ENCODE measurements around the gene CACNG4. TPM values are rescaled to one million over a fixed set of nuclear protein-coding genes. Genes with fewer than 3 reads are reported as not detected.

The CACNG4 gene
- polyA plus RNA-seq, 1 experiment = 0.25 TPM

DNA sequence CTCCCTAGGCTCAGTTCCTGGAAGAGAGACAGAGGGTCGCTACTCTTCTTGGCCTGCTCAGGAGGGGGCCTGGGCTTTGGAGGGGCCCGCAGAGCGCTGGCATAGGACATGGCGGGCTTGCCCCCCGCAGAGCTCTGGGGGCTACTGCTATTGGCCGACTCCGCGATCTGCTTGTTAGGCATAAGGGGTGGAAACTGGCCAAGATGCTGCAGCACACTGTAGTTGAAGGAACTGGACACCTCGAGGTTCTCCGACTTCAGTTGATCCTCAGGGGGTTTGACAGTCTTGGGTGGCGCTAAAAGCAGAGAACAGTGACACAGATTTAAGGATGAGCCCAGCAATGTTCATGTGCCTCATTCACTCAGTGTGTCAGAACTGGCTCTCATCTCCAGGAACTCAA lies 113.8 kb downstream of the CACNG4 start:
- ChIA-PET CTCF (no interaction called here), POLR2A (no interaction called here)
- TF ChIP-seq, protein P1, sequence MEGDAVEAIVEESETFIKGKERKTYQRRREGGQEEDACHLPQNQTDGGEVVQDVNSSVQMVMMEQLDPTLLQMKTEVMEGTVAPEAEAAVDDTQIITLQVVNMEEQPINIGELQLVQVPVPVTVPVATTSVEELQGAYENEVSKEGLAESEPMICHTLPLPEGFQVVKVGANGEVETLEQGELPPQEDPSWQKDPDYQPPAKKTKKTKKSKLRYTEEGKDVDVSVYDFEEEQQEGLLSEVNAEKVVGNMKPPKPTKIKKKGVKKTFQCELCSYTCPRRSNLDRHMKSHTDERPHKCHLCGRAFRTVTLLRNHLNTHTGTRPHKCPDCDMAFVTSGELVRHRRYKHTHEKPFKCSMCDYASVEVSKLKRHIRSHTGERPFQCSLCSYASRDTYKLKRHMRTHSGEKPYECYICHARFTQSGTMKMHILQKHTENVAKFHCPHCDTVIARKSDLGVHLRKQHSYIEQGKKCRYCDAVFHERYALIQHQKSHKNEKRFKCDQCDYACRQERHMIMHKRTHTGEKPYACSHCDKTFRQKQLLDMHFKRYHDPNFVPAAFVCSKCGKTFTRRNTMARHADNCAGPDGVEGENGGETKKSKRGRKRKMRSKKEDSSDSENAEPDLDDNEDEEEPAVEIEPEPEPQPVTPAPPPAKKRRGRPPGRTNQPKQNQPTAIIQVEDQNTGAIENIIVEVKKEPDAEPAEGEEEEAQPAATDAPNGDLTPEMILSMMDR (IDR thresholded peaks at IDR 0.05; ENCODE audit: low read depth, low read length) = no peak
- no peak overlapping the region for H3K4me3 ChIP-seq (ENCODE audit: low read depth, low read length)
- H3K27ac ChIP-seq (ENCODE audit: low read depth, low read length) = no peak overlapping the region
- no peaks in the 10 kb centered on the region for H3K9me3 ChIP-seq (ENCODE audit: control insufficient read depth, insufficient read depth, low read length)
- no peaks in the 10 kb centered on the region for H3K27me3 ChIP-seq (ENCODE audit: control insufficient read depth, insufficient read depth, low read length)
- no peak for DNase-seq (ENCODE audit: low read depth, low spot score)

DNA sequence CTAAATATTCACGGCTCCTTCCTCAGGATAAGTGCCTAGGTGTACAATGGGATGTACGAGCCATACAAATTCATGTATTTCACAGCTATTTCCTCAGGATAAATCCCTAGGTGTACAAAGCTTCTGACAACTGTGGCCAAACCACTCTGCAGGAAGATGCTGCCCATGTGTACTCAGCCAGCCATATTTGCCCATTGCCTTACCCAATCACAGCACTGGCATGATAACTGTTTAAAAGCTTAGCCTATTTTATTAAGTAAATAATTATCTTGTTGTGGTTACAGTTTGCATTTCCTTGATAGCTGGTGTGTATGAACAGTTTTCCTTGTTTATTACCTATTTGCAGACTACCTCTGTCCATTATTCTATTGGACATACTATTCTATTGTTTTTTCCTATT lies 115.0 kb downstream of the CACNG4 start:
- H3K27ac ChIP-seq (ENCODE audit: low read depth, low read length) = no peak overlapping the region
- DNase-seq (ENCODE audit: low read depth, low spot score) = no peak
- no peak overlapping the region for H3K4me3 ChIP-seq (ENCODE audit: low read depth, low read length)
- no peaks in the 10 kb centered on the region for H3K9me3 ChIP-seq (ENCODE audit: control insufficient read depth, insufficient read depth, low read length)
- ChIA-PET CTCF (no interaction called here), POLR2A (no interaction called here)
- TF ChIP-seq, protein P1 (IDR thresholded peaks at IDR 0.05; ENCODE audit: low read depth, low read length) = no peak
- H3K27me3 ChIP-seq (ENCODE audit: control insufficient read depth, insufficient read depth, low read length) = no peaks in the 10 kb centered on the region

DNA sequence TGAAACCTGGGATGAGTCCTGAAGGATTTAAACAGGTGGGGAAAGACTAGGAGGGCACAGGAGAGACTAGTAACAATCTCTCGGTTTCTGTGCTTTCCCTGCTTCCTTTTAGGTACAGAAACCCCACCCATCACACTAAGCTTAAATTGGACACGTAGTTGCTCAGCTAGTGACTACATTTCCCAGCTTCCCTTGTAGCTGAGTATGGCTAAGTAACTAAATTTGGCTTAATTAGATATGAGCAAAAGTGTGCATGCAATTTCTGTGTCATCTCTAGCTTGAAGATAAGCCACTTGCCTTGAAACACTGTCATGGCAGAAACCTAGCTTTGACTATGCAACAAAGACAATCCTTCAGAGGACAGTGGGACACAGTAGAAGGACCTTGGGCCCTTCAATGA lies 116.3 kb downstream of the CACNG4 start:
- DNase-seq (ENCODE audit: low read depth, low spot score) = no peak
- POLR2A ChIA-PET = no interaction called here
- TF ChIP-seq, protein P1 (IDR thresholded peaks at IDR 0.05; ENCODE audit: low read depth, low read length) = no peak
- Histone ChIP-seq H3K27ac (ENCODE audit: low read depth, low read length) (no peak overlapping the region), H3K9me3 (ENCODE audit: control insufficient read depth, insufficient read depth, low read length) (no peaks in the 10 kb centered on the region), H3K27me3 (ENCODE audit: control insufficient read depth, insufficient read depth, low read length) (no peaks in the 10 kb centered on the region), H3K4me3 (ENCODE audit: low read depth, low read length) (no peak overlapping the region)
- CTCF ChIA-PET = no interaction called here

DNA sequence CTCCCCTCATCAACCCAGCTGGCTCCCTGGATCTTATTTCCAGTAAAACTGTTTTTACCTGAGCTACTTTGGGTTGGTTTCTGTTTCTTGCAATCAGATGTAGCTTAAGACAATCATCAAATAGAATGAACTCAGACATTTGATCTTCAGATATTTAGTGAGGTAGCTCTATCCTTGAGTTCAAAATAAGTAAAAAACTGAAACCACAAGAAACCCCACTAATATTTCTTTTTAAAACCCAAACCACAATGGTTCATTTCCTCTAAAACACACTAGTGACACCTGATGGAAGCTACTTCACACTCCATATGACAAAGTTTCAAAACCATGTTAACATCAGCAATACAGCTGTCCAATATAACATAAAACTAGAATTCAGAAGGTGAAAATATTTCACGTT lies 117.6 kb downstream of the CACNG4 start:
- H3K9me3 ChIP-seq (ENCODE audit: control insufficient read depth, insufficient read depth, low read length) = no peaks in the 10 kb centered on the region
- DNase-seq (ENCODE audit: low read depth, low spot score) = no peak
- TF ChIP-seq, protein P1 (IDR thresholded peaks at IDR 0.05; ENCODE audit: low read depth, low read length) = no peak
- ChIA-PET CTCF (no interaction called here), POLR2A (no interaction called here)
- no peaks in the 10 kb centered on the region for H3K27me3 ChIP-seq (ENCODE audit: control insufficient read depth, insufficient read depth, low read length)
- H3K27ac ChIP-seq (ENCODE audit: low read depth, low read length) = no peak overlapping the region
- no peak overlapping the region for H3K4me3 ChIP-seq (ENCODE audit: low read depth, low read length)

Other genes with a start within 250 kb of the CACNG4 start
- gene CACNG5, start 129.6 kb upstream of the CACNG4 start, polyA plus RNA-seq (2011; rRNA removed) = not detected in 2 replicates
- gene CACNG1, start 79.8 kb downstream of the CACNG4 start, polyA plus RNA-seq (2011; rRNA removed) = not detected in 2 replicates